Breast epithelium (tissue), 3 donors: ENCODE data around the gene PFN1.

Source experiments
- POLR2AphosphoS5 ChIP-seq, 3 donors: sonication (generic); formaldehyde crosslinking; IDR thresholded peaks; one replicate each; pipeline ENCODE4 v1.6.1; 2017; ENCODE audit warnings: antibody characterized with exemption in 3 of 3
- TF ChIP-seq, protein P1 (sequence below), 3 donors: fragments of 450-650 bp; IDR thresholded peaks; one replicate each; pipeline ENCODE4 v1.5.1; 2016 to 2017; ENCODE audit warnings: antibody characterized with exemption in 3 of 3, mild to moderate bottlenecking in 3 of 3, moderate library complexity in 3 of 3

DNA sequence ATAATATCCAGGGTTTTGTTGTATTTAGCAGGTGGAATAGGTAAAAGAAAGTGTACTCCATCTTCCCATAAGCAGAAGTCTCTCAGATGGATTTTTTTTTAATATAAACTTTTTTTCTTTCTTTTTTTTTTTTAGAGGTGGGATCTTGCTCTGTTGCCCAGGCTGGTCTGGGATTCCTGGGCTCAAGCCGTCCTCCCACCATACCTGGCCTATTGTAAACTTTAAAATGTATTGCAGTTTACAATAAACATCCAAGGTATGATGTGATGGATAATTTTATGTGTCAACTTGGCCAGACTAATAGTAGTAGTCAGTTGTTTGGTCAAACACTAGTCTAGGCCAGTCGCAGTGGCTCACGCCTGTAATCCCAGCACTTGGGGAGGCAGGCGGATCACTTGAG lies 27.0 kb downstream of the PFN1 start:
- TF ChIP-seq, protein P1, sequence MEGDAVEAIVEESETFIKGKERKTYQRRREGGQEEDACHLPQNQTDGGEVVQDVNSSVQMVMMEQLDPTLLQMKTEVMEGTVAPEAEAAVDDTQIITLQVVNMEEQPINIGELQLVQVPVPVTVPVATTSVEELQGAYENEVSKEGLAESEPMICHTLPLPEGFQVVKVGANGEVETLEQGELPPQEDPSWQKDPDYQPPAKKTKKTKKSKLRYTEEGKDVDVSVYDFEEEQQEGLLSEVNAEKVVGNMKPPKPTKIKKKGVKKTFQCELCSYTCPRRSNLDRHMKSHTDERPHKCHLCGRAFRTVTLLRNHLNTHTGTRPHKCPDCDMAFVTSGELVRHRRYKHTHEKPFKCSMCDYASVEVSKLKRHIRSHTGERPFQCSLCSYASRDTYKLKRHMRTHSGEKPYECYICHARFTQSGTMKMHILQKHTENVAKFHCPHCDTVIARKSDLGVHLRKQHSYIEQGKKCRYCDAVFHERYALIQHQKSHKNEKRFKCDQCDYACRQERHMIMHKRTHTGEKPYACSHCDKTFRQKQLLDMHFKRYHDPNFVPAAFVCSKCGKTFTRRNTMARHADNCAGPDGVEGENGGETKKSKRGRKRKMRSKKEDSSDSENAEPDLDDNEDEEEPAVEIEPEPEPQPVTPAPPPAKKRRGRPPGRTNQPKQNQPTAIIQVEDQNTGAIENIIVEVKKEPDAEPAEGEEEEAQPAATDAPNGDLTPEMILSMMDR (IDR thresholded peaks at IDR 0.05), result no peak
- no peak for TF ChIP-seq POLR2AphosphoS5 (IDR thresholded peaks at IDR 0.05)
